HG02973 (cell line): ENCODE data around the gene GPR150.
"Not testable (repeated sequence)": the region's sequence is repeated elsewhere in the genome, so short reads cannot be mapped to it uniquely, and the experiment has no call there.

Experiments used
- ATAC-seq: cut with Tn5 transposase; IDR thresholded peaks from one replicate; pipeline ENCODE4 v1.9.1; 2021; ENCODE audit warnings: moderate library complexity; ENCODE audit not compliant: unreplicated experiment

GPR150 gene

DNA sequence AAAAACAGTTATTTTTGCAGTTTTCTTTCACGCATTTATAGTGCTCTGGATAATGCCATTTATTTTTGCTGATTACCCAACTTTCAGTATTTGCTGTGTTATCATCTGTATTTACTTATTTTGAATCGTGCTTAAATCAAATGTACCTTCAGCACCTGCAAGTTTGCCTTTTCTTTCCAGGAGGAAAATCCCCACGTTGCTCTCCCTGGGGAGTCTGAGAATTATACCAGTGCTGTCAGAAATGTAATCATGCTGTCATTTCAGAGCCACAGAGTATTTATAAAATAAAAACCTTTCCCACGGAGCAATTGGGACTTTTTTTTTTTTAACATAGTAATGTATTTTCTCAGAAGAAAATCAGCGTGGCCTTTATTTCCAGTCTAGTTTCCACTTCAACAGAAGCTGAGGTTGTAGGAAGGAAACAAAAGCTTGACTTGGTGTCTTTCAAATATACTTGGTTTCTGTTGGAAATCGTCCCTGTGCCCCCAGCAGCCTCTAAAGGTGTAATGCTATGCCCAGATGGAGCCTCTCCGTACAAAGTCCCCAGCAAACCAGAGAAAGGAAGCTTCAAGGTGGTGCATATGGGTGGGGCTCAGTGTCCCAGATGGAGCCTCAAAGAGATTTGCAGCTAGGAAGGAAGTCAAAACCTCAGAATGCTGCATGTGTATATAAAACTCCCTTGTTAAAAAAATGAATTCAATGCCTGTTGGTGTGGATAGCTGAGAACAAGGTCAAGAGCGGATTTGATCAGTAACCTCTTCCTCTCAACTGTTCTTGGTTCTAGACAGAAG lies 2.1 kb downstream of the GPR150 start:
- ATAC-seq: no peak

DNA sequence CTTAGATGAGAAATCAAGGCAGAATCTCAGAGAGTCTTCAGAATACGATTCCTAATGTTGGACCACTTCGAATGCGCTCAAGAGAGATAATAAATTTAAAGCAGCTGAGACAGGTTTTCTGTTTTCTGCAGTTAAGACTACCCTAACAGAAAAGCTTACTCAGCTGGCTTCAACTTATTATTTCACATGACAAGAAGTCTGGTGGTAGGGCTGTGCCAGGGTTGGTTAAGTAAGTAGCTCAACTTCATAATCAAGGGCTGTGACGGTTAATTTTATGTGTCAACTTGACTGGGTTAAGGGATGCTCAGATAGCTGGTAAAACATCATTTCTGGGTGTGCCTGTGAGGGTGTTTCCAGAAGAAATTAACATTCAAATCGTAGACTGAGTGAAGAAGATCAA lies 3.8 kb downstream of the GPR150 start:
- no peak for ATAC-seq

DNA sequence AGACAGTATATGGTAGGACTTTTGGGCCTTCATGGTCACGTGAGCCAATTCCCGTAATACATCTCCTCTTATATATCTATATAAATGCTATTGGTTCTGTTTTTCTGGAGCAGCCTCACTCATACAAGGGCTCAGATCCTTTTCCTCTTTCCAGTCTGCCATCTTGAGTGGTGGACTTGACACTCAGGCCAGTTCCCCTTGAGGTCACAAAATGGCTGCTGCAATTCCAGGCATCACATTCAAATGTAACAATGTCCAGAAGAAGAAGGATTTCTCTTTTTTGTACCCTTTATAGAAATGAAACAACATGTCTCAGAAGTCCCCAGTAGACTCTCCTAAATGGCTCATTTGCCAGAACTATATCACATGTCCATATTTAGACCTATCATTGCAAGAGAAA lies 4.5 kb downstream of the GPR150 start:
- no peak for ATAC-seq

DNA sequence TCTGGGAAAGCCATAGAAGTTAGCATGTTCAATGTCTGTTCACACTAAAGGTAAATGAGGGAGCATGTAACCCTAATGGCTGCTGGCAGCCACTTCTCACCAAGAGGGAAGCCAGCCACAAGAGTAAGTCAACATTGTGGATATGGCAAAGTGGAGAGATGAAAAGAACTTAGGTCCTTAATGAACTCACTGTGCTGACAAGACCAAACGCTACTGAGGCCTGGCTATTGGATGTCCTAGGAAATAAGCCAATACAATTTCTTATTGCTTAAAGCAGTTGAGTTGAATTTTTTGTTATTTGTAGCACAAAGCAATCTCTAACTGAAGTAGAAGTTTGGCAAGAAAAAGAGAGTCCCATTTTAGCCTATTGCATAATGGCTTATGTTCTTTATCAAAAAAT lies 6.8 kb downstream of the GPR150 start:
- no peak for ATAC-seq

DNA sequence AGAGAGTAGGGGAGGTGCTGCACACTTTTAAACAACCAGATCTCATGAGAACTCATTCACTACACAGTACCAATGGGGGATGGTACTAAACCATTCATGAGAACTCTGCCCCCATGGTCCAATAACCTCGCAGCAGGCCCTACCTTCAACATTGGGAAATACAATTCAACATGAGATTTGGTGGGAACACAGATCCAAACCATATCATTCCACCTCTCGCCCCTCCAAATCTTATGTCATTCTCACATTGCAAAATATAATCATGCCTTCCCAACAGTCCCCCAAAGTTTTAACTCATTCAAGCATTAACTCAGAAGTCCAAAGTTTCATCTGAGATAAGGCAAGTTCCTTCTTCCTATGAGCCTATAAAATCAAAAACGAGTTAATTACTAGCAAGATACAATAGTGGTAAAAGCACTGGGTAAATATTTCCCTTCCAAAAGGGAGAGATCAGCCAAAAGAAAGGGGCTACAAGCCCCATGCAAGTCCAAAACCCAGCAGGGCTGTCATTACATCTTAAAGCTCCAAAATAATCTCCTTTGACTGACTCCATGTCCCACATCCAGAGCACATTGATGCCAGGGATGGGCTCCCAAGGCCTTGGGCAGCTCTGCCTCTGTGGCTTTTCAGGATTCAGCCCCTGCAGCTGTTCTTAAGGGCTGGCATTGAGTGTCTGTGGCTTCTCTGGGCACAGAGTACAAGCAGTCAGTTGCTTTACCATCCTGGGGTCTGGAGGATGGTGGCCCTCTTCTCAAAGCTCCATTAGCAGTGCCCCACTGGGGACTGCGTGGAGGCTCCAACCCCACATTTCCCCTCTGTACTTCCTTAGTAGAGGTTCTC lies 8.3 kb downstream of the GPR150 start:
- ATAC-seq: no peak

DNA sequence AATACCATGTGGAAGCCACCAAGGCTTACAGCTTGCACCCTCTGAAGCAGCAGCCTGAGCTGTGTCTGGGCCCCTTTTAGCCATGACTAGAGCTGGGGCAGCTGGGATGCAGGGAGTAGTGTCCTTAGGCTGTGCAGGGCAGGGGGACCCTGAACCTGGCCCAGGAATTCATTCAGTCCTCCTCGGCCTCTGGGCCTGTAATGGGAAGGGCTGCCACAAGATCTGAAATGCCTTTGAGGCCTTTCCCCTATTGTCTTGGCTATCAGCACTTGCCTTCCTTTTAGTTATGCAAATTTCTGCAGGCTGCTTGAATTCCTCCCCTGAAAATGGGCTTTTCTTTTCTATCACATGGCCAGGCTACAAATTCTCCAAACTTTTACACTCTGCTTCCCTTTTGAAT lies 9.0 kb downstream of the GPR150 start:
- ATAC-seq: no peak

DNA sequence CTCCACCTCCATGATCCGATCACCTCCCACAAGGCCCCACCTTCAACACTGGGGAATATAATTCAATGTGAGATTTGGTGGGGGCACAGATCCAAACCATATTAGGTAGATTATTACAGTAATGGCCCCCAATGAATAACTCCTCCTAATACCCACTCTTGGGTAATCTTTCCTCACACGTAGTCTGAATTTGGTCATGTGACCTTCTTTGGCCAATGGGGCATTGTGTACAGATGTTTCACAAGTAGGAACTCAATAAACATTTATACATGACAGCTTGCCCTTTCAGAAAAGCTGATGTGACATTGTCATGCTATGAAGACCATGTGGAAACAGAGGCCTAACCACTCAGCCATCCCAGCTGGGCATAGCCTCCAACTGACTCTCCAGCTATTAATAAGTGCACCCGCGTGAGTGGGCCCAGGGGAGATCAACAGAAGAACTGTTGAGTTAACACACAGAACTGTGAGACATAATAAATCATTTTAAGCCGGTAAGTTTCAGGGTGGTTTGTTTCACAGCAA lies 10.6 kb downstream of the GPR150 start:
- no peak for ATAC-seq

DNA sequence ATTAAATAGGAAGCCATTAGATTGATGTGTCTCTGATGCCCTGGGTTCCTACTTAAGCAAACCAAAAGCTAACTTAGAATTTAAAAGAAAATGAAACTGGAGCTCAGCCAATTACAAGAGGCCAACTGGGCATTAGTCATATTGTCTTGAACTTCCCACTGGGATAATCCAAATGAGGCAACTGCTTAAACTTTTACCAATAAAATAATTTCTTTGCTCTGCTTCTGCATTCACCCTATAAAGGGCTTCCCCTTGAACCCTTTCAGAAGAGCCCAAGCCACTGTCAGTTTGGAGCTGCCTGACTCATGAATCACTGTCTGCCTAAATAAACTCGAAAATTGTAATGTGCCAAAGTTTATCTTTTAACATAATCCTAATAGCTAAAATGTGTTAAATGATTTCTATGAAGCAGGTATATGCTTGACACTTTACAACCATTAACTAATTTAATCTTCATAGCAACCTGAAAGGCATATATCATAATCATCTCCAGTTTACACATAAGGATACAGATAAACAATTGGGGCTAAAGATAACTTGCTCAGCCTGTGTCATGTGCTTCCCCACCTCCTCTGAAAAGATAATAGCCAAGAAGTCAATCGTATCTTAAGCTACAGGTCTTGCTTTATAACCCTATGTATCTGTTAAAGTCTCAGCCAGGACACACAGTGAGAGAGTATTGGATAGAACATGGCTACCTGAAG lies 11.5 kb downstream of the GPR150 start:
- ATAC-seq: peak; percentile 13

DNA sequence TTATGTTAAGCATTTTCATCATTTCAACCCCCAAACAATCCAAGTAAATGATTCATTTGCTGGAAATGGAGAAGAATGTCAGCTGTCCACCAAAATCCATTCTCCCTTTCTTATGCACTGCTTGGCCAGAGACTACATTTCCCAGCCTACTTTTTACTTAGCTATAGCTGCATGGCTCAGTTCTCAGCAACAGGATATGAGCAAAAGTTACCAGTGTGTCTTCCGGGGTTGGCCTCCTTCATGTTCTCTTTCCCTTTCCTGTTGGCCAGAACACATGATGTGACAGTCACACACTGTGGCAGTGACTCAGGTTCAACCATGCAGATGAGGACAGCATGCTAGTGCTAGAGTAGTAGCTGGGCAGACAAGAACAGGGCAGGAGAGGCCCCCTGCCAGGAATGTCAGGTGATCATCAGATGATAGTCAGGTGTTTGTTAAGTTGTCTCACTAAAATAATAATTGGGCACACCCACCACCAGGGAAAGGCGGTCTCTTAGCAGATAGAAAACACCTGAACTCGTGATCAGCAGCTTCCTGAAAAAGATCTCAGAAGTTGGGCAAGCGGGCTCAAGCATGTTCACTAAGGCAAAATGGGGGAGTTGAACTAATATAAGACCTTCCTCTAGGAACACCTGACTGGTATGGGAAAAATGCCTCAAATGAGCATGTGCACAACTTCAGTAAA lies 12.2 kb downstream of the GPR150 start:
- peak; percentile 93 for ATAC-seq

DNA sequence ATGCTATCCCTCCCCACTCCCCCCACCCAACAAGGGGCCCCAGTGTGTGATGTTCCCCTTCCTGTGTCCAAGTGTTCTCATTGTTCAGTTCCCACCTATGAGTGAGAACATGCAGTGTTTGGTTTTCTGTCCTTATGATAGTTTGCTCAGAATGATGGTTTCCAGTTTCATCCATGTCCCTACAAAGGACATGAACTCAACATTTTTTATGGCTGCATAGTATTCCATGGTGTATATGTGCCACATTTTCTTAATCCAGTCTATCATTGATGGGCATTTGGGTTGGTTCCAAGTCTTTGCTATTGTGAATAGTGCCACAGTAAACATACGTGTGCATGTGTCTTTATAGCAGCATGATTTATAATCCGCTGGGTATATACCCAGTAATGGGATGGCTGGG lies 13.1 kb downstream of the GPR150 start:
- not testable (repeated sequence) for ATAC-seq

DNA sequence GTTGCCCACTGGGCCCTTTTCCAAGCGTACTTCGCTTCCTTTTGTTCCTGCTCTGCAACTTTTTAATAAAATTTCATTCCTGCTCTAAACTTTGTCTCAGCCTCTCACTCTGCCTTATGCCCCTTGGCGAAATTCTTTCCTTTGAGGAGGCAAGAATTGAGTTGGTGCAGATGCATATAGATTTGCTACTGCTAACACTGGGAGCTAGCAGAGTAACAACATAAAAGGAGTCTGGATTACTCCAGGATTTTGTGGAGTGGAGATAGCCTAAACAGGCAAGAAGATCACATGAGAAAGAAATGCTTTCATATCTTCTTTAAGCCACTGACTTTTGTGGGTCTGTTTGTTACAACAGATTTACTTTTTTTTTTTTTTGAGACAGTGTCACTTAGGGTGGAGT lies 13.8 kb downstream of the GPR150 start:
- no peak for ATAC-seq

DNA sequence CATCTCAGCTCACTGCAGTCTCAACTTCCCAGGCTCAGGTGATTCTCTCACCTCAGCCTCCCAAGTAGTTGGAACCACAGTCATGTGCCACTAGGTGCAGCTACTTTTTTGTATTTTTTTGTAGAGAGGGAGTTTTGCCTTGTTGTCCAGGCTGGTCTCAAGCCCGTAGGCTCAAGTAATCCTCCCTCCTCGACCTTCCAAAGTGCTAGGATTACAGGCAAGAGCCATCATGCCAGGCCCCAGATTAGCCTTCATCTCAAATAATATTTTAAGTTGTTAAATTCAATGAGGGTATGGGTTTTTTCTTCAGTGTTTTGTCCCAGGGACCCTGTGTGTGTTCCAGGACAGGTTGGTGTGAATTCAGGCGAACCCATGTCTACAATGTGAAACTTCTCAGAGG lies 14.2 kb downstream of the GPR150 start:
- no peak for ATAC-seq

DNA sequence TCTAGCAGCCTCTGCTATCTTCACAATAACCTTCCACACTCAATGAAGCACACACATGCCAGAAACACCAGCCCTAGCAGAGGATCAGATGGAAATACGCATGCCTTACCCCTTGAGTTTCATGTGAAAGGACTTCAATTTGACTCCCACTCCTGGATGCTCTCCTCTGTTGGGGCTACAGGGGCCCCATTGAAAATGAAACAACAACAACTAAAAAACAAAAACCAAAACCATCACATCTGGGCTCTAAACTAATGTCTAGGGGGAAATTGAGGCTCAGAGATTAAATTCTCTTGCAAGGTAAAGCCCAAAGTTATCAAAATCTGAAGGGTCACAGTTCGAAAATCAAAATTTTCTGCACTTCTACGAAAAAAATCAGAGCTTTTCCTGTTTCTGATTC lies 18.7 kb downstream of the GPR150 start:
- ATAC-seq: no peak

DNA sequence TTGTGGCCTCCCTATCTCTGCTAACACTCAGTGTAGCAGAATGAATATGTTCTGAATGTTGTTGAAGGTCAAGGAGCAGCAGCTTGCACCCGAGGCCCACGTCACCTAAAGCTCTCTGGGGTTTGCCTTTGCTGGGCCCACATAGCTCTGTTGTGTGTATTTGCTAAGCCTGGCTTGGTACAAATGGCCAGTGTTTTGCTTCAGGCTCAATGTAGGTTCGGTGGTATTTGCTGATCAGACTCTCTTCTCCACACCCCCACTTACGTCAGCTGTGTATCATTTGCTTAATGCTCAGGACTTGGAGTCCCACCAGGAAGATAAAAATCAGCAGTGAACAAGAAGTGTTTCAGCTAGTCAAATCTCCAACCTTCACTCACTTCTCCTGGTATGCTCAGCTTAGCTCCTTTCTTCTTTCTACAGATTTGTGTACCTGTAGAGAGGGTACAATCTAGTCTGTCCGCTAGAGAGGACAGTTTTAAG lies 21.9 kb downstream of the GPR150 start:
- ATAC-seq: no peak

DNA sequence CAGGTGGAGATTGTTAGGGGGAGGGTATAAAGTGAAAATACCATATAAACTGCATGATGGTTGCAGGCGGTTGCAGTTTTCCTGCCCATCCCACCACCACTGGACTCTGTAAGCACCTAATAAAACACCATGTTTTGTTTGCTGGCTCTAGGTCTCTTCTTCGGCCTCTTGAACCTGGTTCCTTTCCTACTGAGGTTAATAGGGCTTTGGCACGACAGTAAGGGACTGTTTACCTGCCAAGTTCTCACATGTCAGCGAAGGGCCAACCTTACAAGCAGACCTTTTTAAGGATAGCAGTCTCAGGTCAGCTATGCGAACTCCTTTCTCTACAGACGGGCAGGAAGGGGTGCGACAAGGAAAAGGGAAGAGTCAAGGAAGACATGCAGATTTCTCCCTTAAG lies 23.3 kb downstream of the GPR150 start:
- ATAC-seq: no peak

DNA sequence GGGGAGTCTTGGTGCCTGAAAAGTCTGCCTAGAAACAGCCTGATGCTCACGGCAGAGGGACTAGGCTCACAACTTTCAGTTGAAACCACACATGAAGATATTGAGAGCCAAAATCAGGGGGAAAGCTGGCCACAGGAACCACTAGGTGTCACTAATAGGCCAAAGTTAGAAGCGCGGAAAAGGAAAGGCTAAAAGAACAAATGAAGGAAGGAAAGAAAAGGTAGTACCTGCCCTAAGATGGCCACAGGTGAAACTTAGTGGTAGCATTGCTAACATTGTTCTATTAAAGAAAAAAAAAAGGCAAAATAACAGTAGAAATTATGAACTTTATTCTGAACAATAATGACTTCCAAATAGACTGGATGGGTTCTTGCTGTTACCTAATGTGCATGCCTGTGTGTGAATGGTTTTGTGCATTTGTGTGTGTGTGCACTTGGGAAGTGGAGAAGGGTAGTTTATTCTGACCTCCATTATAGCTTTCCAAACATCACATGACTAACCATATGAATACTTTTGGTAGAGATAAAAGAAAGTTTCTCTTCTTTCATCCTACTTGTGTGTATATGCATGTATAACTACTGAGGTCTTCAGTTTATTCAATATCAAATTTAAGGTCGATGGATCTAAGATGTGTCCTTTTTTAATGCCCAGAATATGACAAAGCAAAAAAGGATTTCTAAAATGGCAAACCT lies 24.6 kb downstream of the GPR150 start:
- peak; percentile 37 for ATAC-seq

DNA sequence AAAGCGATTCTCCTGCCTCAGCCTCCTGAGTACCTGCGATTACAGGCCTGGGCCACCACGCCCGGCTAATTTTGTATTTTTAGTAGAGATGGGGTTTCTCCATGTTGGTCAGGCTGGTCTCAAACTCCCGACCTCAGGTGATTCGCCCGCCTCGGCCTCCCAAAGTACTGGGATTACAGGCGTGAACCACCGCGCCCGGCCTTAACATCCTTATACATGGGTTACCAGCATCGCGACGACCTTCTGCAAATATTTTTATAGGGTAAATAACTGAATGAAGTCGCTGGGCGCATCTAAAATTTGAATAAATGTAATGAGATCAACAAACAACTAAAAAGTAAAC lies 26.3 kb downstream of the GPR150 start:
- ATAC-seq: not testable (repeated sequence)

DNA sequence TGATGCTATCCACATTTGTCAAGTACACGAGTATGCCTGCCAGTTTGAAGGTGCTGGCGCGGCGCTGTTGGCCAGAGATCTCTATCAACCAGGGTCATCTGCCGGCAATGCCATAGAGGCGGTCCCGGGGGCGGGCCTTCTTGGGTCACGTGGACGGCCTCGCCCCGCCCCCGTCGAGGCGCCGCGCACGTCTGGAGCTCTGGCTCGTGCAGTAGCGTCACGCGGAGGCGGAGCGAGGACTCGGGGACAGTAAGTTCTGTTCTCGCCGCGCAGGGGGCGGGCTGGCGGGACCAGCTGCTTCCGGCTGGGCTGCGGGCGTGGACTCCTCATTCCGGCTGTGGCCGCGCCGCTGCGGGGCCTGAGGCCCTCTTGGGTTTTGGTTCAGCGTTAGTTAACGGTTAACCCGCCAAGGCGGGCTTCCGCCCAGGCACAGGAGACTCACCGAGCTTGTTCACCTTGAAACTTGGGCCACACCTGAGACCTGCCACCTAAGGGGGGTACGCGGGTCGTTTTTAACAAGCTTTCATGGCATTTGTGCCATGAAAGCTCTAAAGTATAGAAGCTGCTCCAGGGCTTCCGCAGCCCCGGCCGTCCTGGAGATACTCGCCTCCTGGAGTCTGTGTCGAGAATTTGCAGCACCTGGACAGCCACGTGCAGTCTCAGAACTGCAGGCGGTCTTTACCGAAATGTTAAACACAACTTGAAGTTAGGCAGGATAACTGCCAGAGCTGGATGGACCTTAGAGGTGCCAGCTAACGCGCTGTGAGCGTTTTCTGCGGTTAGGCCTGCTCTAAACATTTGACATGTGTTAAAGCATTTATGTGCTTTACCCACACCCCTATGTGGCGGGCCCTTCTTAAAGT lies 26.9 kb downstream of the GPR150 start, which contains the start of gene RFESD:
Gene RFESD, plus strand, starts transcription at position 209 of the 863 bp plus-strand sequence. CDS start 5,495 bp downstream, outside the sequence.
- peak; percentile 96 for ATAC-seq
